HEK293T (cell line): ENCODE results near the gene ZNF76.

ENCODE experiments used
- ARNT ChIP-seq: fragments of 450-650 bp; IDR thresholded peaks from 2 replicates; pipeline ENCODE4 v1.6.1; 2017; ENCODE audit warnings: mild to moderate bottlenecking
- BHLHE40 ChIP-seq: fragments of 450-650 bp; IDR thresholded peaks from 2 replicates; pipeline ENCODE4 v1.6.1; 2016; ENCODE audit warnings: mild to moderate bottlenecking, moderate library complexity, borderline replicate concordance
- CTBP1 ChIP-seq: fragments of 450-650 bp; IDR thresholded peaks from 2 replicates; pipeline ENCODE4 v1.6.1; 2016; ENCODE audit warnings: borderline replicate concordance
- FOXA1 ChIP-seq: fragments of 450-650 bp; IDR thresholded peaks from 2 replicates; pipeline ENCODE4 v1.6.1; 2016; ENCODE audit warnings: mild to moderate bottlenecking
- FOXK2 ChIP-seq: fragments of 450-650 bp; IDR thresholded peaks from 2 replicates; pipeline ENCODE4 v1.6.1; 2016; ENCODE audit warnings: mild to moderate bottlenecking
- FOXM1 ChIP-seq: fragments of 450-650 bp; IDR thresholded peaks from 2 replicates; pipeline ENCODE4 v1.6.1; 2017; ENCODE audit warnings: mild to moderate bottlenecking, borderline replicate concordance
- HDGF ChIP-seq: fragments of 450-650 bp; IDR thresholded peaks from 2 replicates; pipeline ENCODE4 v1.6.1; 2017; ENCODE audit warnings: antibody characterized with exemption, borderline replicate concordance
- L3MBTL2 ChIP-seq: fragments of 450-650 bp; conservative IDR thresholded peaks from 2 replicates; pipeline ENCODE4 v1.6.1; 2016; ENCODE audit warnings: mild to moderate bottlenecking
- LEF1 ChIP-seq: fragments of 450-650 bp; IDR thresholded peaks from 2 replicates; pipeline ENCODE4 v1.6.1; 2017; ENCODE audit warnings: mild to moderate bottlenecking, borderline replicate concordance
- SP1 ChIP-seq: fragments of 450-650 bp; IDR thresholded peaks from 2 replicates; pipeline ENCODE4 v1.6.1; 2017
- SUZ12 ChIP-seq: fragments of 450-650 bp; IDR thresholded peaks from 2 replicates; pipeline ENCODE4 v1.6.1; 2016; ENCODE audit warnings: mild to moderate bottlenecking
- TARDBP ChIP-seq: fragments of 450-650 bp; IDR thresholded peaks from 2 replicates; pipeline ENCODE4 v1.6.1; 2016
- ZNF384 ChIP-seq: fragments of 450-650 bp; IDR thresholded peaks from 2 replicates; pipeline ENCODE4 v1.6.1; 2016

DNA sequence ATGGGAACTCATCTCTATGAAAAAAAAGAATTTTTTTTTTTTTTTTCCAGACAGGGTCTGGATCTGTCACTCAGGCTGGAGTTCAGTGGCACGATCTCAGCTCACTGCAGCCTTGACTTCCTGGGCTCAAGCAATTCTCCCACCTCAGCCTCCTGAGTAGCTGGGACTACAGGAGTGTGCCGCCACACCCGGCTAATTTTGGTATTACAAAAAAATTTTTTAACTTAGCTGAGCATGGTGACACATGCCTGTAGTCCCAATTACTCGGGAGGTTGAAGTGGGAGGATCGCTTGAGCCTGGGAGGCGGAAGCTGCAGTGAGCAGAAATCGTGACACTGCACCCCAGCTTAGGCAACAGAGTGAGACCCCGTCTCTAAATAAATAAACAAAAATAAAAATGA lies 45.6 kb downstream of the ZNF76 start:
- TF ChIP-seq SUZ12 = no peak
- TF ChIP-seq HDGF = no peak
- no peak for TF ChIP-seq SP1
- no peak for TF ChIP-seq FOXM1
- TF ChIP-seq ZNF384 = no peak
- TF ChIP-seq FOXK2 = no peak
- TF ChIP-seq FOXA1 = no peak
- TF ChIP-seq L3MBTL2 = no peak
- TF ChIP-seq BHLHE40 = no peak
- TF ChIP-seq CTBP1 = no peak
- no peak for TF ChIP-seq LEF1
- no peak for TF ChIP-seq ARNT
- TF ChIP-seq TARDBP = no peak
